GM18517 (cell line): ENCODE results near the gene USP20.

Experiments
- ATAC-seq: cut with Tn5 transposase; IDR thresholded peaks from one replicate; pipeline ENCODE4 v1.9.1; 2021; ENCODE audit warnings: mild to moderate bottlenecking, moderate library complexity; ENCODE audit not compliant: unreplicated experiment

Gene USP20

DNA sequence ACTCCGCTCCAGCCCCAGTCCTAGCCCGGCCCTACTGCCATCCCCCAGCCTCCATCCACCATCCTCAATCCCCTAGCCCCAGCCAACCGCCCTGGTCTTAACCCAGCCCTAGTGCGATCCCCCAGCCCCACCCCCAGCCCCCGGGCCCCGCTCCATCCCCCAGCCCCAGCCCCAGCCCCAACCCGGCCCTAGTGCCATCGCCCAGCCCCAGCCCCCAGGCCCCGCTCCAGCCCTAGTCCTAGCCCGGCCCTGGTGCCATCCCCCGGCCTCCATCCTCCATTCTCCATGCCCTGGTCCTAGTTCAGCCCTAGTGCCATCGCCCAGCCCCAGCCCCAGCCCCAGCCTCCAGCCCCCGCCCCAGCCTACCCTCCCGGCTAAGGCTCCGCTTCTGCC lies 11.7 kb upstream of the USP20 start:
- ATAC-seq = no peak

DNA sequence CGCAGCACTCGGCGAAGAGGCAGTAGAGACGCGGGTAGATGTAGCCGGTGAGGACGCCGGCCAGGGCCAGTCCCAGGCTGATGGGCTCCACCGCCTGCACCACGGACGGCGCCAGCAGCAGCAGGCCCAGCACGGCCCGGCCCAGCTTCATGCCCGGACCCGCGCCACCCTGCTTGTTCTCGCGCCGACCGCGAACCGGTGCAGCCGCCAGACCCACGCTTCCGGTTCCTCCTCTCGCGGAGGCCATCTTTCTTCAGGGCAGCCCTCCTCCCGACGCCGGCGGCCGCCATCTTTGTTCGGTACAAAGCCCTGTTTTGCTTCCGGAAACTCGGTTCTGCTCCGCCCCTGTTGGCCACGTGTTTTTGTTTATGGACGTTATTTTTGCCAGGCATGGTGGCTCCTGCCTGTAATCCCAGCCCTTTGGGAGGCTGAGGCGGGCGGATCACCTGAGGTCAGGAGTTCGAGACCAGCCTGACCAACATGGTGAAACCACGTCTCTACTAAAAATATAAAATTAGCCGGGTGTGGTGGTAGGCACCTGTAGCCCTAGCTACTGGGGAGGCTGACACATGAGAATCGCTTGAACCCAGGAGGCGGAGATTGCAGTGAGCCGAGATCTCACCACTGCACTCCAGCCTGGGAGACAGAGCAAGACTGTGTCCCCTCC lies 11.2 kb upstream of the USP20 start, which contains the start of gene TOR1A:
Gene TOR1A, minus strand, starts transcription at position 202 of the 667 bp plus-strand sequence. Its CDS starts 51 bp downstream, at position 151.
- ATAC-seq = peak; percentile 81

DNA sequence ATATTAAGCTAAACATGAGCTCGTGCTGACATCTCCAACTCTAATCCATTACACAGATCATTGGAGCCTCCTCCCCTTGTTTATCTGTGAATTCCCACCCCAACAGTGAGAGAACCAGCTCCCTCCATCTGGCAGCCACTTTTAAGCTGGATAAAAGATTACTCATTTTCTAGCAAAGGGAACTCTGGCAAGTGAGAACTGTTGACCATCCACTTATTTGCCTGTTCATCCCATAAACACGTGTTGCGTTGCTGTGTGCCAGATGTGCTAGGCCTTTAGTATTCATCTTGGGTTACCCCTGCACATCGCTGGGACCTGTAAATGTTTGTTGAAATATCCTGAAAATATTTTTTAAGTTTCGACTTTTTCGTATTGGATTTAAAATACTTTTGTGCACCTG lies 8.9 kb upstream of the USP20 start:
- ATAC-seq = no peak

DNA sequence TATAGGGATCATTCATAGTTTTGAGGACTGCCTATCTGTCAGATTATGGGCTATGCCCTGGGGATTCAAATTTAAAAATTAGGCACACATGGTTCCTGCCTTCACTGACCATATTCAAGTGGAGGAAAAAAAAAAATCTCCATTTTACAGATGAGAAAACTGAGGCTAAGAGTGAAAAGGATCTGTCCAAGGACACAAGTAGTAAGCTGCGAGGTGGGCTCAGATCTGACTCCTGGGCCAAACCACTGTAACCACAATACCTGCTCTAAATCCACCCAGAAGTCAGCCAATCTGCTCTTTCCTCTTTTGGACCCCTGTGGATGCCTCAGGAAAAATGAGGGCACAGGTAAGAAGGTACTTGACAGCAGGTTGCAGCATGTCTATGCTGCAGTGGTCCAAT lies 8.5 kb upstream of the USP20 start:
- no peak for ATAC-seq

DNA sequence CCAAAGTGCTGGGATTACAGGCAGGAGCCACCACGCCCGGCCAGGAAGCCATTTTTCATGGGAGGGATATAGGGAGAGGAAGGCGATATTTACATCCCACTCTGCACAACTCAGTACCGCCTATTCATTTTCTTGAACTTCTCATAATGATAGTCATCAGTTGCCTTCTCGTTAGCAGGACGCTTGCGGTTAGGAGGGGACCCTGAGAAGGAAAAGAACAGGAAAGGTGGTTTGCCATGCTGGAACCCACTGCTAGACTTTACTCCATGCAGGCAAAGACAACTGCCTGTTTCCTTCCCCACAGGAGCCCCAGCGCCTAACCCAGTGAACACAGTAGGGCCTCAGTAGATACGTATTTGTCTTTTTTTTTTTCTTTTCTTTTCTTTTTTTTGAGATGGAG lies 7.2 kb upstream of the USP20 start:
- ATAC-seq = no peak

DNA sequence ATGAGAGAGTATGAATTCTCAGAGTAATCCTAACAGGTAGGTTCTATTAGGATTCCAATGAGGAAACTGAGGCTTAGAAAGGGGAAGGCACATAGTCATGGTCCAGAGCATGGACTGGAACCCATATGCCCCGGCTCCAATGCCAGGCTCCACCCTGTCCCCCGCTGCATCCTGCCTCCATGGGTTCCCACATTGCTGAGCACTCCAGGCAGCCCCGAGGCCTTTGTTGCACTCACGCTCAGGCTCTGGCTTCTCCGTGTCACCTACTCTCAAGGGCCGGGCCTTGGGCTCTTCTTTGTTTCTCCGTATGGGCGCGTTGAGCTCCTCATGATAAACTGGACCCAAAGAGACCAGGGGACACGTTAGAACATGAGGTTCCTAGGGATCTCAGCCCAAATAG lies 6.3 kb upstream of the USP20 start:
- no peak for ATAC-seq

DNA sequence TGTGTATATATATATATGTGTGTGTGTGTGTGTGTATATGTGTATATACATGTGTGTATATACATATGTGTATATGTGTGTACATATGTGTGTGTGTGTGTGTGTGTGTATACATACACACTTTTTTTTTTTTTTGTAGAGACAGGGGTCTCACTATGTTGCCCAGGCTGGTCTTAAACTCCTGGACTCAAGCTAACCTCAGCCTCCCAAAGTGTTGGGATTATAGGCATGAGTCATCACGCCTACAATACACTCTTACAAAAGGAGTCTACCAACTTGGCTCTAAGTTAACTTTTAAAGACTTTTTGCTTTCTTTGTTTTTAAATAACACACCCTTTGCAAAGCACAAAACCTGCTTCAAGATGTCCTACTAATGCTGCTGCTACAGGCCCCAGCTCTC lies 2.3 kb upstream of the USP20 start:
- no peak for ATAC-seq

DNA sequence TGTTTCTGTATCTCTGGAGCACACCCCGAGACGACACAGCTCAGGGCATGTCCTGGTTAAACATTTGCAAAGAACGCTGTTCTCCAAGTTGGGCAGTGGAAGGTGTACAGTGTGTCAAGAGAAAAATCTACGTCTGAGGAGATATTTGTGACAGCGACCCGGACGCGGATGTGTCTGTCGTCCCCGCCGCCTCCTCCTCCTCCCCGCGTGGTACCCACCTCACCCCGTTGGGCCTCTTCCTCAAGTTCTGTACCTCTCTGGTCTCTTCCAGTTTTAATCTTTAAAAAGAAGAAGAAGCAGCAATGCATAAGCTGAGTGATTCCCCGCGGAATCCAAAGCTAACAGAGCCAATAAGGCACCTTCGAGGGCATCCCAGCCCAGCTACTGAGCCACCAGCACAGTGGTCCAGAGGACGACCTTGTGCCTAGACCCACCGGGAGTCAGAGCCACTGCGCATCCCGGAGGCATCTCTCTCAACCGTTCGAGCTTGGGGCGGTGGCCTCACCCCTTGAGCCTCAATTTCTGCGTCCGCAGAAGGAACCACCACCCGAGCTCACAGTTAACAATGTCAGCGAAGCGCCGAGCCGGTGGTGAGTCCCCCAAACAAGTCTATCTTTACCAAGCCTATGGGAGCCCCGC lies 650 bp upstream of the USP20 start:
- peak; percentile 28 for ATAC-seq

DNA sequence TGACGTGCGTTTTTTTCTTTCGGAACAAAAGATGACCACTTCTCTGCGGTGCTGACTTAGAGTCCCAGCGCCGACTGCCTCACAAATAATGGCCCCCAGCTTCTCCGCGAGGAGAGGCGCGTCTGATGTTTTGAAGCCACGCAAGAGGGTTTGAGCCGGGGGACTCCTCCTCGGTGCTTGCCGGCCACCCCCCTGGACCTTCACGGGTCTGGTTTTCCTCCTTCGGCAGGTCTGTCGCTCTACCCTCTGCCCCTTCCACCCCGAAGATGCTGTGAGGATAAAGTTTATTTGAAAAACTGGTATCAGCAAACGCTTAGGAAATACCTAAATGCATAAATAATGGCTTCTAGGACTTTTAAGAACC lies 584 bp downstream of the USP20 start:
- ATAC-seq = no peak

DNA sequence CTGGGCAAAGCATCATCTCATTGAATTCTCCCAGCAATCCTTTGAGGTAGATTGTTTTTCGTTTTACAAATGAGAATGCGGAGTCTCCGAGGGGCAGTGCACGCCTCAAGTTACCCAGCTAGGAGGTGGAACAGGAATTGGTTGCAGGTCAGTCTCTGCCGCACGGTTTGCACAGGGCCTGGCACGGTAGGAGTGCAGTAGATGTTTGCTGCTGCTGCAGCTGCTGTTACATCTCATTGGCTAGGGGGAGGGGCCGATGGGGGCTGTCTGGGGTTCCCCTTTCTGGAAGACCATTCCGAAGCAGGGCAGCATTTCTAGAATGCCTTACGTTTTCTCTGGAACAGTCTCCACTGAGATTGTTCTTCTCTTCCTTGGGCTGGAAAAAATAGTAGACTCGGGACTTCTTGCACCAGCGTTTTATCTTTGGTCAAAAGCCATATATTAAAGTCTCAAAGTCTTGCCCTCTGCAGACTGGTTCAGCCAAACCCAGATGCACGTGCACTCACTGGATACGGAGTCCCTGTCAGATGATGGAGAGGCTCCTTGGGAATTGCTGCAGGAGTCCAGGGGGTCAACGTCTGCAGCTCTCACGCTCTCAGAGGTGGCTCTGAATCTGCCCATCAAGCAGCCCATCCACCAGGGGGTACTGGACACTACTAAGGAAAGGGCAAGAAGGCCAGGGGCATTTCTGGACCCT lies 1.2 kb downstream of the USP20 start:
- ATAC-seq = no peak

DNA sequence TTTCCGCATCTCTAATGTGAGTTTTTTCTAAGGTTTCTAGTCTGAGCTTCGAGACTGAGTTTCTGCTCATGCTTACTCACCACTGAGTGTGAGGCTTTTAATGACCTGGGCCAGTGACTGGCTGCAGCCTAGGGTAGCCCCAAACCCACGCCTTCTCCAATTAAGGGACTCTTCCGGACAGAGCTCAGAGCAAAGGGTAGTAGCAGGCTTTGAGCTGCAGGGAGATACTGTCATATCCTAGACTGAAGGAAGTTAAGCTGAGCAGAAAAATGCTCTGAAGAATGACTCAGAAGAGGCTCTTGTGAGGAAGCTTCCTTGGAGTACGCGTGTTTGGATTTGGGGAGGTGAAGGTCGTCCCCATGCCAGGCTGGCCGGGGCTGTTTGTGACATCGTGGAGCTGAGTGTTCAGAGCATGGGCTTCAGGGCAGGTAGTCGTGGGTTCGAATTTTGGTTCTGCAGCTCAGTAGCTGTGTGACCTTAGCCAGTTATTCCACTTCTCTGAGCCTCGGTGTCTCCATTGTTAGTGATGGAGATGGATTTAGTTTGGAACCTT lies 3.5 kb downstream of the USP20 start:
- ATAC-seq = no peak

DNA sequence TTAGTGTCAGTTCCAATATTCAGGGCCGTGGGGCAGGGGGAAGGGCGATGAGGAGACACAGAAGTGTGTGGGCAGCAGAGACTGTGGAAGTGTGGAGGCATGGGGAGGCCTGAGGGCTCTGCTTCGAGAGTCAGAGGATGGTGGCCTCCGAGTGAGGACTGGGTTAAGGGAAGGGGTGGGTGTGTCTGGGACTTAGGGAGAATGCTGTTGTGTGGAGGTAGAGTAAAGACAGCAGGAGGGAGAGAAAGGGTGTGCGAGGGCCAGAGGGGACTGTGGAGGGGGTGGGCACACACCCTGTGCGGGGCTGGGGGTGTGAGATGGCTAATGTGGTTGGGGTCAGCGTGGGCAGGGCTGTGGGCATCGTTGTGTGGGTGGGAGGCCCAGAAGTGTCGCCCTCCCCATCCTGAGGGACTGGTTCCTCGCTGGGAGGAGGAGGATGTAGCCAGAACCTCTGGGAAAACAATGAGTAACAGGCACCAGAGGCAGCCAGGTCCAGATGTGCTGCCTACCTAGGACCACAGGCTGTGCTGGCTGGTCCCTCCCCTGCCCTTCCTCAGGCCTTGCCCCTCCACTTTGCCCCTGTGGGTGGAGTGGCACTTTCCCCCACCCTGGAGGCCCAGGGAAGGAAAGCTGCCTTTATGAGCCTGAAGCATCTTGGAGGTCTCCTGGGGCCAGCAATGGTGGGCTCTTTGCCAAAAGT lies 4.2 kb downstream of the USP20 start:
- ATAC-seq = no peak

DNA sequence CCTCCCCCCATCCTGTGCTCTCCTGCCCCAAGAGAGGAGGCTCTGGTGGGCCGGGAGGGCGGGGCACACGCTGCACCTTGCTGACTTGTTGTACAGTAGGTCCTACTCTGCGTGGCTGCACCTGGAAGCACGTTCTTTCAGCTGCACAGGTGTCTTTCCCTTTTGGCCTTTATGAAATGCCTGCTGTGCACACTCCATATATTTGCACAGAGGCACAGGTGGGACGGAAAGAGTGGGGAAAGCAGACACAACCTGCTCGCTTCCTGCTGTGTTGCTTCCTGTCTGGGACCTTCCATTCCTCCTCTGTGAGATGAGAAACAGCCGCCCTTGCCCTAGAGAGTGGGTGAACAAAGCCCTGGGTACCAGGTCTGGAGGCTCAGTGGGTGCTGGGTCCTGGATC lies 4.8 kb downstream of the USP20 start:
- ATAC-seq = no peak

DNA sequence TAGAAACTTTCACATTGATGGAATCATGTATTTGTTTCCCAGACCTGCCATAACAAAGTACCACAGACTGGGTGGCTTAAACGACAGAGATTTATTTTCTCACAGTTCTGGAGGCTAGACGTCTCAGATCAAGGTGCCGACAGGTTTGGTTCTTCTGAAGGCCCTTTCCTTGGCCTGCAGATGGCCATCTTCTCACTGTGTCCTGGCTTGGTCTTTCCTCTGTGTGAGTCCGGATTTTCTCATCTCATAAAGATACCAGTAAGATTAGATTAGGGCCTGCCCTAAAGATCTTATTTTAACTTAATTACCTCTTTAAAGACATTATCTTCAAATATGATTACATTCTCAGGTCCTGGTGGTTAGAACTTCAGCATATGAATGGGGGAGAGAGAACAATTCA lies 5.8 kb downstream of the USP20 start:
- ATAC-seq = no peak

DNA sequence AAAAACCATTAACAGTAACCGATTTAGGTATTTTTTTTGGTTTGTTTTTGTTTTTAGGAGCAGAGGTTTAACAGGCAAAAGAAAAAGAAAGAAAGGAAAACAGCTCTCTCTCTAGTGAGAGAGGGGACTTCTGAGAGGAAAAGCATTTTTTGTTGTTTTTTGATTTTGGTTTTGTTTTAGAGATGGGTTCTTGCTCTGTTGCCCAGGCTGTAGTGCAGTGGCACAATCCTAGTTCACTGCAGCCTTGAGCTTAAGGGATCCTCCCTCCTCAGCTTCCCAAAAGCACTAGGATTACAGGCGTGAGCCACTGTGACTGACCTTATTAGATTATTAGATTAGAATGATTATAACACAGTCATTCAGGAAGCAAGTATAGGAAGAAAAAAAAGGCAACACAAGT lies 10.1 kb downstream of the USP20 start:
- no peak for ATAC-seq

DNA sequence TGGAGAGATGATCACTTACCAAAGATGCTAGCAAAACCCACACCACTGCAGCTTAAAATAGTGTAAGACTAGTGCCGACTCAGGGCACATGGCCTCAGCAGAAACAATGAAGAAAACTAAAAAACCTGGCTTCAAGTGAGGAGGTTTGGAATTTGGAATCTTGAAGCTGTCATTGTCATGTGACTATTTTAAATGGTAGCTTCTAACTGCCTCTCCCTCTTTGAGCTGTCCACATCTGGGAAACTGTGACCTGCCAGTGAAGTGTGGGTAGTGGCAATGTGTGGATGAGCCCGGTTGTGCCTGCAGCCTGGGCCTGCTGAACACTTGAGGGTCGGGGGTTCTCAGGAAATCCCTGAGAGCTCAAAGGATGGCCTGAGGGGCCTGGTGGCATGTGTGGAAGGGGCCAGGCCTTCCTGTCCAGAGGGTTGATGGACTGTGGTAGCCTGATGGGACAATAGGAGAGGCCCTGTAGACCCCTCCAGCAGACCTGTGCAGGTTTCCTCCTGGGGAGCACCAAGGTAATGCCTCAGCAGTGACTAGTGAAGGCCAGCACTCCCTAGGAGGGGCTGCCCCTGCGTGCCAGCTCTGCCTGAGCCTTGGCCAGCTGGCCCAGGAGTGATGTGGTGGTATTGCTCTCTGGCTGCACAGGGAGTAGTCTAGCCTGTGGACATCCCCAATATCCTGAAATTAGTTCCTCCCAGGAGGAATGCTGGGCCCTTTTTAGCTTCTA lies 13.6 kb downstream of the USP20 start:
- ATAC-seq = no peak

DNA sequence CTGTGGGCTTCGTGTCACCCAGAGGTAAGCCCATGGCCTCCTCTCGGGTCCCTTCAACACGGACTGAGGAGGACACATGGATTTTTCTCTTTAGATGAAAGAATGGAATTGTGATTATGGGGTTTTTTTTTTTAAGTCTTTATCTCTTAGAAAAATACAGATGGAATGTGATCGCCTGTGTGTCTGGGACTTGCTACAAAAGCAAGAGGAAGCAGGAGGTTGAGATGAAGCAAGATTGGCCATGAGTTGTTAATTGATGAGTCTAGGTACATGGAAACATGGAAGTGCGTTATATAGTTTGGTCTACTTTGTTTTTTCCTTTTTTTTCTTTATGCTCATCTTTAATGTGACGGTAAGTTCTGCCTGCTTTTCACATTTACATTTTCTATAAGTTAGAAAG lies 14.6 kb downstream of the USP20 start:
- no peak for ATAC-seq

DNA sequence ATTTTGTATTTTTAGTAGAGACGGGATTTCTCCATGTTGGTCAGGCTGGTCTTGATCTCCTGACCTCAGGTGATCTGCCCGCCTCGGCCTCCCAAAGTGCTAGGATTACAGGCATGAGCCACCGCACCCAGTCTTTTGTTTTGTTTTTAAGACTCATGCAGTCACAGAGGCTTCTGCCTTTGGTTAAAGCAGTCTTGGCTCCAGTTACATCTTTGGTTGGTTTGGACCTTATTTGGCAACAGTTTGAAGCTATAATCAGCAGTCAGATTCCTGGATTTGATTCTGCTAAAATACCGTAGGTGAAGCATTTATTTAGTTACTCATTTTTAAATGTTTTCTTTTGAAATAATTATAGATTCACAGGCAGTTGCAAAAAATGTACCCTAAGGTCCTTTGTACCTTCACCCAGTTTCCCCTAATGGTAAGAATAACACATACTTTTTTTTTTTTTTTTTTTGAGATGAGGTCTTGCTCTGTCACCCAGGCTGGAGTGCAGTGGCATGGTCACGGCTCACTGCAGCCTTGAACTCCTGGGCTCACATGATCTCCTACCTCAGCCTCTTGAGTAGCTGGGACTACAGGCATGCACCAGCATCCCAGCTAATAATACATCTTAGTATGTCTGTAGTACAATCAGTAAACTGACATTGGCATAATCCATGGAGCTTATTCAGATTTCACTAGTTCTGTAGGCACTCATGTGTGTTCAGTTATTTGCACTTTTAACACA lies 15.7 kb downstream of the USP20 start:
- ATAC-seq = no peak

DNA sequence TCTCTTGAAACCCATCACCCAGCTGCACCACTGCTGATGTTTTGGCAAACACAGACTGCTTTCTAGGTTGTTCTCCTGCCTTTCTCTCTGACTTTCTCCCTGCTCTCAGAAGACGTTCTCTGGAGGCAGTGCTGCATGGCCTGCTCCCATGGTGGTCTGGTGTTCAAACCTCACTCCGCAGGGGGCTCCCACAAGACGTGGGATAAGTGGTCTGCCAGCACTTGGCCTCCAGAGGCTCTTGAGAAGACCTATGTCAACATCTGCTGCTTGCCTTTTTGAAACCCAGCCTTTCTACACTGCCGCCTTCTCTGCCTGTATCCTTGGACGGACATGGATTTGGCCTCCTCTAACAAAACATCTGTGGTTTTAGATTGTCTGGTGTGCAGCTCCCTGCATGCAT lies 16.6 kb downstream of the USP20 start:
- no peak for ATAC-seq

DNA sequence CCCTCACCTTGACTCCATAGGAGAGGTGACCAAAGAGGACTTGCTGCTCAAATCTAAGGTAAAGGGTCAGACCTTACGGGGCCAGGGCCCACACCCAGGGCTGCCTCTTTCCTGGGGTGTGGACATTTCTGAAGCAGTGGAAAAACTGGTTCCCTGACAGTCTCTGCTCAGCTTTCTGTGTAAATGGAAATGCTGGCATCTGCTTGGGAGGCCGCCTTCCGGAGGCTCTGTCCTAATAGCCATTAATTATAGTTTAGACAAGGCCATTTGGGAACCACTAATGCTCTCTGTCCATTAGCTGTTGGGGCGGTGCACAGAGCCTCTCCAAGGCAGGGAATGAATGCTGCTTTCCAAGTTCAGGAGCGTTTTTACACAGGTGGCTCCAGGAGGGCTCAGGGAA lies 17.3 kb downstream of the USP20 start:
- ATAC-seq = no peak
